Thyroid gland (tissue), 4 donors: Measurements from ENCODE around the gene SALL4.
A peak's percentile ranks its signal among the peaks of the same experiment; 100 is the strongest.

ENCODE experiments used
- CTCF ChIP-seq, 6 experiments: fragments of 200-600 bp in 3 of 6; fragments of 450-650 bp in 3 of 6; sonication (generic) in 3 of 6; IDR thresholded peaks; one replicate each; pipeline ENCODE4 v1.5.1; 2016 to 2019; ENCODE audit warnings: antibody characterized with exemption in 6 of 6, mild to moderate bottlenecking in 2 of 6, inconsistent platforms in 1 of 6, moderate library complexity in 1 of 6
- POLR2A ChIP-seq, 2 donors: fragments of 450-650 bp; IDR thresholded peaks; one replicate each; pipeline ENCODE4 v1.6.1; 2017; ENCODE audit warnings: antibody characterized with exemption in 2 of 2, mild to moderate bottlenecking in 2 of 2, moderate library complexity in 1 of 2

GRCh38 chr20:51766994-51767866 lies 35.1 kb downstream of the SALL4 start:
- peak in 4 of 6 experiments; percentile 22 to 43 (median 32) for TF ChIP-seq CTCF (IDR thresholded peaks at IDR 0.05)
- peak in 1 of 2 donors; percentile 81 for TF ChIP-seq POLR2A (IDR thresholded peaks at IDR 0.05)
